Sigmoid colon (tissue), 7 donors: ENCODE results near the gene CA14. TPM values are rescaled to one million over a fixed set of nuclear protein-coding genes. Genes with fewer than 3 reads are reported as not detected.

ENCODE experiments used
- DNase-seq: peaks from one replicate; pipeline ENCODE4 v3.0.0-alpha.2; 2019
- H3K27ac ChIP-seq, 4 donors: fragments of 200-600 bp; sonication (generic); one replicate each; pipeline ENCODE4 v1.5.1; 2016 to 2019; ENCODE audit warnings: mild to moderate bottlenecking in 1 of 4
- H3K27me3 ChIP-seq, 3 donors: fragments of 200-600 bp; sonication (generic); one replicate each; pipeline ENCODE4 v1.5.1; 2019; ENCODE audit warnings: mild to moderate bottlenecking in 1 of 3
- H3K36me3 ChIP-seq, 4 donors: fragments of 200-600 bp; sonication (generic); one replicate each; pipeline ENCODE4 v1.5.1; 2016 to 2019
- H3K4me1 ChIP-seq, 4 donors: fragments of 200-600 bp; sonication (generic); one replicate each; pipeline ENCODE4 v1.5.1; 2017 to 2019
- H3K4me3 ChIP-seq, 4 donors: fragments of 200-600 bp; sonication (generic); one replicate each; pipeline ENCODE4 v1.5.1; 2017 to 2019; ENCODE audit warnings: mild to moderate bottlenecking in 2 of 4, moderate library complexity in 1 of 4
- H3K9me3 ChIP-seq, 4 donors: fragments of 200-600 bp in 3 of 4; sonication (generic) in 3 of 4; one replicate each; pipeline versions ENCODE4 v1.5.1 to v1.6.1; 2013 to 2019
- CTCF ChIP-seq, 4 experiments: fragments of 450-650 bp in 3 of 4; fragments of 200-600 bp in 1 of 4; IDR thresholded peaks; one replicate each; pipeline ENCODE4 v1.5.1; 2016 to 2019; ENCODE audit warnings: antibody characterized with exemption in 4 of 4, mild to moderate bottlenecking in 3 of 4, moderate library complexity in 2 of 4
- EP300 ChIP-seq, 4 donors: sonication (generic); formaldehyde crosslinking; IDR thresholded peaks; one replicate each; pipeline ENCODE4 v1.6.1; 2017; ENCODE audit warnings: antibody characterized with exemption in 4 of 4
- POLR2A ChIP-seq, 2 donors: fragments of 450-650 bp; IDR thresholded peaks; one replicate each; pipeline ENCODE4 v1.6.1; 2016; ENCODE audit warnings: antibody characterized with exemption in 2 of 2, mild to moderate bottlenecking in 2 of 2, moderate library complexity in 2 of 2
- POLR2AphosphoS5 ChIP-seq, 4 donors: sonication (generic); formaldehyde crosslinking; IDR thresholded peaks; one replicate each; pipeline ENCODE4 v1.6.1; 2017; ENCODE audit warnings: antibody characterized with exemption in 4 of 4
- WGBS, 2 donors: extraction: QIAGEN DNeasy Blood & Tissue Kit; methylation state at CpG; one replicate each; pipeline ENCODE4 v1.1.7; 2013; 5-methylcytosine and 5-hydroxymethylcytosine counted together
- intact Hi-C: fragments of 100-400 bp; cut with DNase I; formaldehyde crosslinking; loops from one replicate; pipeline ENCODE4 v1.15.1; 2023
- polyA plus RNA-seq, 3 donors: library from polyadenylated mRNA; stranded (reverse); fragments of 200-250 nt; gene quantifications; one replicate each; pipeline ENCODE4 v1.2.3, GENCODE V29; 2013
- total RNA-seq, 4 donors: library from RNA; depleted of rRNA; stranded (reverse); fragments of >200 nt; gene quantifications; one replicate each; pipeline ENCODE4 v1.1.0, GENCODE V29; 2016
- donor health status: healthy with polysubstance abuse.
- donor health status: Bipolar disorder and iron deficiency.
- donor health status: healthy.

Gene CA14
- total and polyA plus RNA-seq, 7 donors: 0.35 to 4.3 (median 1.4) TPM; not detected in 2

DNA sequence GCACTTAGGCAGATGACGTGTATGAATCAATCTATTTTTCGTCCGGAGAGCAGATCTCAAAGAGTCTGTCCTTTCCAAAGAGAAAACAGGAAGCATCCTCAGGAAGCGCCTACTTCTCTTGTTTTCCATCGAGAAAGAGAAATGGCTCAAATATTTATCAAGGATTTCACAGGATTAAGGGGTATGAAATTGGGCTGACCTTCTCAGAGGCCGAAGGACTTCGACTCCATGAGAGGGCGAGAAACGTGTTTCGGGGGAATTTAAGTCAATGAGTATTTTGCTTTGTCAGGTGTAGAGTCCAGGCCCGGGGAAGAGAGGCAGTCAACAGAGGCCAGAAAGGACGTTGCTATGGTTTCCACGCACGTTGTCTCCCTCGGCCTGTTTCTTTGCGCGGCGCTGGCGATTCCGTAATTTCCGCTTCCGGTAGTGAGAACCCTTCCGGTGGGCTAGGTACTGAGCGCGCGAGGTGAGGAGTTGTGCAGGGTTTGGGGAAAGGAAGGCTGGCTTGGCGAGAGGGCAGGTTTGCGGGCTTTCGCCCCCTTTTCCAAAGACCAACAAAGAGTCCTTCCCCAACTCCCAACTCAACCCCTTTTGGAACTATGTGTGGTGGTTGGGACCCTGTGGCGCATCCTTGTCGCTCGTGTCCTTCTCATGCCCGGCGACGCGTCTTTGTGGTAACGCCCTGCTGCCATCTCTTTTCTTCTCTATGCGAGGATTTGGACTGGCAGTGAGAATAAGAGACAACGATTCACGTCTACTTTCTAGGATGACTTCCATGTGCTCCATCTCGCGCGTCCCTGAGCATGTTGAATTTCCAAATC, 36.1 kb downstream of the CA14 start, which contains the start of gene MRPS21:
Gene MRPS21, plus strand, starts transcription at position 429 of the 821 bp plus-strand sequence. CDS start 506 bp downstream, outside the sequence.
- no peaks in the 10 kb centered on the region for H3K9me3 ChIP-seq
- intact Hi-C loops: loop anchor here (1.0 kb wide), 1 partner anchor 71 kb away; the partner anchor contains the start of gene RPRD2
- H3K27ac ChIP-seq: peak within 1 kb of the TSS; percentile 79 to 84 (median 82)
- H3K4me1 ChIP-seq: peaks cover 0 to 16% (median 10%) of the 10 kb centered on the region in 4 donors
- peak; percentile 96 for DNase-seq
- H3K36me3 ChIP-seq: peaks cover 0 to 38% (median 5%) of the 10 kb centered on the region in 4 donors
- peak within 1 kb of the TSS; percentile 52 to 72 (median 71) for H3K4me3 ChIP-seq
- no peaks in the 10 kb centered on the region for H3K27me3 ChIP-seq
- TF ChIP-seq CTCF (IDR thresholded peaks at IDR 0.05) (no peak), EP300 (IDR thresholded peaks at IDR 0.05) (peak in 1 of 4 donors; percentile 39), POLR2AphosphoS5 (IDR thresholded peaks at IDR 0.05) (peak; percentile 88 to 94 (median 90)), POLR2A (IDR thresholded peaks at IDR 0.05) (peak; percentile 68)
- 7 to 16% methylated on average over 43 of the region's 43 CpGs for WGBS, 2 donors

GRCh38 chr1:150295476-150295875, 37.9 kb downstream of the CA14 start:
- no peak for DNase-seq
- Histone ChIP-seq H3K36me3 (peaks cover 0 to 51% (median 8%) of the 10 kb centered on the region in 4 donors), H3K9me3 (no peaks in the 10 kb centered on the region), H3K4me1 (peaks cover 0 to 16% (median 10%) of the 10 kb centered on the region in 4 donors), H3K27me3 (no peaks in the 10 kb centered on the region), H3K27ac (no peak overlapping the region), H3K4me3 (no peak overlapping the region)
- WGBS, 2 donors: 98 to 99% methylated on average over 2 of the region's 2 CpGs
- intact Hi-C loops: no loop called here
- TF ChIP-seq EP300 (IDR thresholded peaks at IDR 0.05) (no peak), POLR2A (IDR thresholded peaks at IDR 0.05) (no peak), POLR2AphosphoS5 (IDR thresholded peaks at IDR 0.05) (no peak), CTCF (IDR thresholded peaks at IDR 0.05) (no peak)

DNA sequence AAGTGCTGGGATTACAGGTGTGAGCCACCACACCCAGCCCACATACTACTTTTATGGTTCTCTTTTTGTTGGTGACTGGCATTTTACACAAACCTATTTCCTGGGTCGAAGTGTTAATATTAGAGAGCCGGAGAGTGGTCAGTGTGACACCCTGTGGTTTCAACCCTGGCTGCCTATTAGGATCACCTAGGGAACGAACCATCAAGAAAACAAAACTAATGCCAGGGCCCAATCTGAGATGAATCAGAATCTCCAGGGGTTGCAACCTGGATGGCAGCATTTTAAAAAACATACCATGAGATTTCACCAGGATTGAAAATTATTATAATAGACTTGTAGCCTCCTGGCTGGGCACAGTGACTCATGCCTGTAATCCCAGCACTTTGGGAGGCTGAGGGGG, 42.1 kb downstream of the CA14 start:
- intact Hi-C loops: no loop called here
- Histone ChIP-seq H3K9me3 (no peaks in the 10 kb centered on the region), H3K36me3 (peaks cover 7 to 86% (median 22%) of the 10 kb centered on the region in 4 donors), H3K27ac (no peak overlapping the region), H3K4me3 (no peak overlapping the region), H3K4me1 (peaks cover 0 to 5% (median under 1%) of the 10 kb centered on the region in 4 donors), H3K27me3 (no peaks in the 10 kb centered on the region)
- TF ChIP-seq POLR2A (IDR thresholded peaks at IDR 0.05) (no peak), EP300 (IDR thresholded peaks at IDR 0.05) (no peak), CTCF (IDR thresholded peaks at IDR 0.05) (no peak), POLR2AphosphoS5 (IDR thresholded peaks at IDR 0.05) (no peak)
- DNase-seq: no peak
- 92 to 95% methylated on average over 3 of the region's 3 CpGs for WGBS, 2 donors

- intact Hi-C loops: no loop called here
- no peaks in the 10 kb centered on the region for H3K4me1 ChIP-seq
- WGBS, 2 donors: 91 to 95% methylated on average over 6 of the region's 6 CpGs
- H3K27me3 ChIP-seq: no peaks in the 10 kb centered on the region
- no peak overlapping the region for H3K4me3 ChIP-seq
- peak overlapping the region in 1 of 4 donors; percentile 69 for H3K27ac ChIP-seq
- TF ChIP-seq CTCF (IDR thresholded peaks at IDR 0.05) (no peak), POLR2A (IDR thresholded peaks at IDR 0.05) (no peak), EP300 (IDR thresholded peaks at IDR 0.05) (no peak), POLR2AphosphoS5 (IDR thresholded peaks at IDR 0.05) (no peak)
- H3K9me3 ChIP-seq: no peaks in the 10 kb centered on the region
- peaks cover 7 to 72% (median 20%) of the 10 kb centered on the region in 4 donors for H3K36me3 ChIP-seq
- no peak for DNase-seq
Measured at GRCh38 chr1:150302338-150302737, 44.8 kb downstream of the CA14 start.
